HUES6 (cell line): Measurements from ENCODE around the gene TXNRD1.

ENCODE experiments used
- H3K27ac ChIP-seq: 2 replicates; pipeline ENCODE4 v1.7.0; 2013; ENCODE audit warnings: low read depth, mild to moderate bottlenecking, low read length, inconsistent platforms
- H3K27me3 ChIP-seq: 2 replicates; pipeline ENCODE4 v1.6.1; 2013; ENCODE audit warnings: low read length; ENCODE audit not compliant: control insufficient read depth, insufficient read depth
- H3K36me3 ChIP-seq: 2 replicates; pipeline ENCODE4 v1.6.1; 2013; ENCODE audit warnings: low read length; ENCODE audit not compliant: control insufficient read depth, insufficient read depth
- H3K4me1 ChIP-seq: 2 replicates; pipeline ENCODE4 v1.6.1; 2013; ENCODE audit warnings: low read length; ENCODE audit not compliant: control insufficient read depth, insufficient read depth
- H3K4me3 ChIP-seq: 2 replicates; pipeline ENCODE4 v1.5.1; 2013; ENCODE audit warnings: low read depth, low read length
- H3K9ac ChIP-seq: one replicate; pipeline ENCODE4 v1.6.1; 2013; ENCODE audit warnings: mild to moderate bottlenecking, low read length
- H3K9me3 ChIP-seq: 2 replicates; pipeline ENCODE4 v1.6.1; 2013; ENCODE audit warnings: low read depth, low read length; ENCODE audit not compliant: control insufficient read depth, insufficient read depth

The TXNRD1 gene

GRCh38 chr12:104242546-104243206 lies 27.1 kb downstream of the TXNRD1 start:
- H3K9ac ChIP-seq, result no peak overlapping the region
- 0 out of 2 replicates have a peak, but pooled peaks cover 4% of the 10 kb centered on the region for H3K4me1 ChIP-seq
- no peak overlapping the region for H3K4me3 ChIP-seq
- no peaks in the 10 kb centered on the region for H3K27me3 ChIP-seq
- no peaks in the 10 kb centered on the region for H3K9me3 ChIP-seq
- no peak overlapping the region for H3K27ac ChIP-seq
- no peaks in the 10 kb centered on the region for H3K36me3 ChIP-seq

GRCh38 chr12:104243551-104243950 lies 28.0 kb downstream of the TXNRD1 start:
- Histone ChIP-seq H3K27ac (no peak overlapping the region), H3K9ac (no peak overlapping the region), H3K9me3 (no peaks in the 10 kb centered on the region), H3K4me1 (0 out of 2 replicates have a peak, but pooled peaks cover 5% of the 10 kb centered on the region), H3K4me3 (no peak overlapping the region), H3K36me3 (no peaks in the 10 kb centered on the region), H3K27me3 (no peaks in the 10 kb centered on the region)

DNA sequence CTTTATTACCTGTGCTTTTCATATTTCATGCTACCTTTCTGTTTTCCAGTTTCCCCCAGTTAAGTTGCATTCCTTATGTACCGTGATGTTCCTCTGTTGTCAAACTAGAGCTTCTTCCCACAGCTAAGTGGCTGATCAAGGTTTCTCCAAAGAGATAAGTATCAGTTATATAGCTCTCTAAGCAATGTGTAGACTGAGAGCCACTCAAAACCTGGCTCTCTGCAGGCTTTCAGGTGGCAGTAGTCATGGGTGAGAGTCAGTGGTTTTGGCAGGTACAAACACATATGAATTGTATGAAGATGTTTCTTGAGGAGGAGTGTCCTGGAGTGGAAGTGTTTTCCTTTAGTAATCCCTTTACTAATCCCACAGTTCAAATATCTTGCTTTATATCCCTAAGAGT lies 28.4 kb downstream of the TXNRD1 start:
- Histone ChIP-seq H3K4me1 (peaks cover 9% of the 10 kb centered on the region), H3K4me3 (no peak overlapping the region), H3K27me3 (no peaks in the 10 kb centered on the region), H3K9me3 (no peaks in the 10 kb centered on the region), H3K9ac (no peak overlapping the region), H3K36me3 (no peaks in the 10 kb centered on the region), H3K27ac (no peak overlapping the region)

DNA sequence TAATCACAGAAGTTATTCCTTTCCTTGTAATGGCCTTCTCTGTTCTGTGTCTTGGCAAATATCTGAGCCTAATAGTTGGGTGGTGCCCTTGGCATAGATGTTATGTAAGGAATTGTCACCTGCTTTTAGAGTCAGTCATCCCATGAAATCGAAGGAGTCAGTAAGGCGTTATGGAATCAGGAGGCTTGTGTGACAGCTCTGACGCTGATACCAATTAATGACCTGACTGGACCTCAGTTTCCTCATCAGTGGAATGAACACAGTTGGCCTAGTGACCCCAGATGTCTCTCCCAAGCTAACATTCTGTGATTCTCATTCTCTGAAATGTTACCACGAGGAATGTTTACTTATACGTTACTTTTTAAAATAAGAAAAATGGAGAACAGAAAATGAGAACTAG lies 32.1 kb downstream of the TXNRD1 start:
- no peaks in the 10 kb centered on the region for H3K36me3 ChIP-seq
- peaks cover 11% of the 10 kb centered on the region for H3K4me1 ChIP-seq
- H3K9ac ChIP-seq, result no peak overlapping the region
- H3K4me3 ChIP-seq, result no peak overlapping the region
- H3K9me3 ChIP-seq, result no peaks in the 10 kb centered on the region
- H3K27me3 ChIP-seq, result no peaks in the 10 kb centered on the region
- H3K27ac ChIP-seq, result no peak overlapping the region

GRCh38 chr12:104248444-104248843 lies 32.9 kb downstream of the TXNRD1 start:
- no peaks in the 10 kb centered on the region for H3K9me3 ChIP-seq
- no peak overlapping the region for H3K9ac ChIP-seq
- no peaks in the 10 kb centered on the region for H3K27me3 ChIP-seq
- H3K36me3 ChIP-seq, result no peaks in the 10 kb centered on the region
- no peak overlapping the region for H3K27ac ChIP-seq
- peaks cover 11% of the 10 kb centered on the region for H3K4me1 ChIP-seq
- no peak overlapping the region for H3K4me3 ChIP-seq

- Histone ChIP-seq H3K27me3 (no peaks in the 10 kb centered on the region), H3K4me1 (peaks cover 7% of the 10 kb centered on the region), H3K4me3 (no peak overlapping the region), H3K36me3 (no peaks in the 10 kb centered on the region), H3K9ac (no peak overlapping the region), H3K9me3 (no peaks in the 10 kb centered on the region), H3K27ac (no peak overlapping the region)
Observed at GRCh38 chr12:104249017-104249416, 33.4 kb downstream of the TXNRD1 start.

- Histone ChIP-seq H3K4me1 (peaks cover 7% of the 10 kb centered on the region), H3K36me3 (no peaks in the 10 kb centered on the region), H3K27me3 (no peaks in the 10 kb centered on the region), H3K27ac (no peak overlapping the region), H3K9me3 (no peaks in the 10 kb centered on the region), H3K4me3 (no peak overlapping the region), H3K9ac (no peak overlapping the region)
Observed at GRCh38 chr12:104249898-104250297, 34.3 kb downstream of the TXNRD1 start.

DNA sequence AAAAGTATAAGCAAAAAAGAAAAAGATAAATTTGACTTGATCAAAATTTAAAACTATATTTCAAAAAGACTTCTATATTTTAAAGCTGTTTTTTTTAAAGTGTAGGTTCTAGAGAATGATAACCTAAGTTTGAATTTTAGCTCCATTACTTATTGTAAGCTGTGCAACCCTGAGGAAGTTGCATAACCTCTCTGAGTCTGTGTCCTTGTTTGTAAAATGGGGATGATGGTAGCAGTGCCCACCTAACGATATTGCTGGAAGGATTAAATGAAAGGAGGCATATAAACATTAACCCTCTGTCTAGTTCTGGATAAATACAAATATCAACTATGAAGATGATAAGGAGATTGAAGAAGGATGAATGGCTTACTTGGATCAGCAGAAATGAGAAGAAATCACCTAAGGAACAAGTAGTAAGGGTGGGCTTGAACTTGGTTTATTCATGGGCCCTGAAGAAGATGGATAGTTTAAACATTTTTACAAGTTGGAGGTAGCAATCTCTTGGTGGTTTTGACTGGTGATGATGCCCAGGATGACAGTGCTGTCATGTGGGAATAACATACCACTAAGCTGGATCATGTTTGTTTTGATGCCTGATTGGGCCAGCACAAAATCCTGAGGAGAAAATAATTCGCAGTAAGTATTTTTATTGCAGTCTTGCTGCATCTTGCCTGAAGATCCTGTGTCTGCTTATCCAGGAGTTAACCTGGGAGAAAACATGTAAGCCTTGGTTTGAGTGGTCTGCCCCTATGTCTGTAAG lies 35.0 kb downstream of the TXNRD1 start:
- peaks cover 7% of the 10 kb centered on the region for H3K4me1 ChIP-seq
- no peak overlapping the region for H3K4me3 ChIP-seq
- no peak overlapping the region for H3K9ac ChIP-seq
- H3K27me3 ChIP-seq, result no peaks in the 10 kb centered on the region
- H3K9me3 ChIP-seq, result no peaks in the 10 kb centered on the region
- no peak overlapping the region for H3K27ac ChIP-seq
- H3K36me3 ChIP-seq, result no peaks in the 10 kb centered on the region

DNA sequence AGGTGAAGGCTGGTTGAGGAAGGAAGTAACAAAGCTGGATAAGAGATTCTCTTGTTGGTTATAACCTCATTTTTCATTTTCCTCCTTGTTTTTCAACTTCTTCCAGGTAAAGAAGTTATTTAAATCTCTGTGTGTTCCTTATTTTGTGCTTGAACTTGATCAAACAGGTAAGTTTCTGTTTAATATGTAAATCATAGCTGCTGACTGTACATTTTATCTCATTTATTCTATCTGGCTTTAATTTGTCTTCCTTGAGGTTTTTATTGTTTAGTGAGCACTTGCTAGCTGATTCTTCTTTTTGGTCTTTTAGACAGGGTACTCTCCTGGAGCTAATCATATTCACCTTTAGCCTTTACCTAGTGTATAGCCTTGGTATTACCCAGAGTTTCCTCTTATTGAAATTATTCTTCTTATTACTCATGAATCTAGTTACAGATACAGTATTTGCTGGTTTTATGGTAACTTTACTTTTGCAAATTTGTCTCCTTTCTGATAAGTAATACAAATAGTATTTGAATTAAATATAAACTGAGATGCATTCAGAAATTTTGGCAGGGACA lies 42.4 kb downstream of the TXNRD1 start:
- H3K9ac ChIP-seq, result no peak overlapping the region
- no peaks in the 10 kb centered on the region for H3K4me1 ChIP-seq
- no peak overlapping the region for H3K4me3 ChIP-seq
- no peaks in the 10 kb centered on the region for H3K27me3 ChIP-seq
- no peak overlapping the region for H3K27ac ChIP-seq
- no peaks in the 10 kb centered on the region for H3K9me3 ChIP-seq
- H3K36me3 ChIP-seq, result no peaks in the 10 kb centered on the region

DNA sequence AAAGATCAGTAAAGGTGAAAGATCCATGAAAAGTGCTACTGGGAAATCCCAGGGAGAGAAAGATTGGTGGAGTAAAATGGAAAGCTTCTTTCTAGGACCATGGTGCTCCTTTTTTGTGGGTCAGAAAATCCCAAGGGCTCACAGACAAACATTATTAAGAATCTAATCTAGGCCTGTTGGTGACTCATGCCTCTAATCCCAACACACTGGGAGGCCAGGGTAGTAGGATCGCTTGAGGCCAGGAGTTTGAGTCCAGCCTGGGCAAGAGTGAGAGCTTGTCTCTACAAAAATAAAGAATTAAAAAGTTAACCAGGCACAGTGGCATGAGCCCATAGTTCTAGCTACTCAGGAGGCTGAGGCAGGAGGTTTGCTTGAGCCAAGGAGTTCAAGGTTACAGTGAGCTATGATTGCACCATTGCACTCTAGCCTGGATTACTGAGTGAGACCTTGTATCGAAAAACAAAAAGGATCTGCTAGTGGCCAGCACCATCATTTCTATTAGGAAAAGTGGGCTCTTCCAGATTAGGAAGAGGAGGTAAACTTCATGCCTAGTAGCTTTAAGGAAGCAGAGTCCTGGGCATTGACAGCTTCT lies 43.0 kb downstream of the TXNRD1 start:
- H3K9ac ChIP-seq, result no peak overlapping the region
- H3K27ac ChIP-seq, result no peak overlapping the region
- no peaks in the 10 kb centered on the region for H3K36me3 ChIP-seq
- H3K27me3 ChIP-seq, result no peaks in the 10 kb centered on the region
- H3K9me3 ChIP-seq, result no peaks in the 10 kb centered on the region
- no peak overlapping the region for H3K4me3 ChIP-seq
- H3K4me1 ChIP-seq, result peaks cover 4% of the 10 kb centered on the region

DNA sequence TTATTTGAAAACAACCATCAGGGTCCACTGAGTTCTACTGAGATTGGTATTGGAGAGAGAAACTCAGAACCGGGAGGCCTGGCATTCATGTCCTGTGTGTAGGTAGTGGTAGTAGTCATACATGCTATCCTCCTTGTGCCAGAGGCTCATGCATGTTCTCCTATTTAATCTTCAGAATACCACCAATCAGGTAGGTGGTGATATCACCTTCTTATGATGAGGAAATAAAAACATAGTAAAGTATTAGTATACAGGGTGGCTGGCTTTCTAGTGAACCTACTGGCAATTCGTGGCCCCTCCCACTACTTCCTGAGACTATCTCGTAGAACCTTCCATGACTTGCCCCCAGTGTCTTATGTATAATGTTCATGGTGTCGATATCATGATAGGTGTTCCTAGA lies 47.4 kb downstream of the TXNRD1 start:
- H3K27me3 ChIP-seq, result no peaks in the 10 kb centered on the region
- H3K36me3 ChIP-seq, result no peaks in the 10 kb centered on the region
- H3K27ac ChIP-seq, result no peak overlapping the region
- H3K9me3 ChIP-seq, result no peaks in the 10 kb centered on the region
- no peak overlapping the region for H3K4me3 ChIP-seq
- peaks cover 11% of the 10 kb centered on the region for H3K4me1 ChIP-seq
- H3K9ac ChIP-seq, result no peak overlapping the region
